ENCODE data around the gene ZSCAN20.

The ZSCAN20 gene

GRCh38 chr1:33477451-33477850, 5.0 kb downstream of the ZSCAN20 start:
- Histone ChIP-seq H2AK5ac (ENCODE audit: low read length, severe bottlenecking) (no peak overlapping the region), H3K79me1 (replicated peaks; ENCODE audit: low read length, poor library complexity, severe bottlenecking) (peaks cover 46% of the 10 kb centered on the region), H4K91ac (ENCODE audit: low read length) (no peak overlapping the region), H3K36me3 (ENCODE audit: control insufficient read depth in 1 of 2, insufficient read depth in 2 of 2, low read depth in 1 of 2, low read length in 2 of 2) (peaks cover 8 to 35% of the 10 kb centered on the region in 2 experiments), H3K18ac (ENCODE audit: low read depth in 1 of 2, low read length in 2 of 2) (no peak overlapping the region), H3K9ac (ENCODE audit: low read length) (no peak overlapping the region), H3K4ac (ENCODE audit: low read depth in 1 of 2, low read length in 2 of 2) (no peak overlapping the region), H3K9me3 (ENCODE audit: control insufficient read depth, low read length) (no peaks in the 10 kb centered on the region), H3K27ac (ENCODE audit: low read length, poor library complexity, severe bottlenecking) (no peak overlapping the region), H3K14ac (ENCODE audit: low read length in 2 of 2) (no peak overlapping the region), H2AFZ (ENCODE audit: low read depth, low read length) (no peak overlapping the region), H2BK12ac (ENCODE audit: low read length in 2 of 2) (no peak overlapping the region), H2BK5ac (ENCODE audit: low read depth, low read length, poor library complexity, severe bottlenecking) (no peak overlapping the region), H2BK120ac (ENCODE audit: low read depth, low read length) (no peak overlapping the region), H2BK15ac (ENCODE audit: low read depth, poor library complexity, severe bottlenecking) (no peak overlapping the region), H3K27me3 (ENCODE audit: control insufficient read depth in 1 of 2, insufficient read depth in 1 of 2, low read length in 2 of 2) (no peaks in the 10 kb centered on the region), H3K23ac (ENCODE audit: low read length in 2 of 2) (no peak overlapping the region), H4K8ac (ENCODE audit: low read length) (no peak overlapping the region), H3K4me3 (ENCODE audit: insufficient read depth in 1 of 2, low read depth in 1 of 2, low read length in 2 of 2) (no peak overlapping the region), H3K4me1 (ENCODE audit: control insufficient read depth, insufficient read depth, low read depth, low read length) (peaks cover 3% of the 10 kb centered on the region), H3K4me2 (ENCODE audit: low read length, poor library complexity, severe bottlenecking) (no peak overlapping the region)
- no CpG with 5 or more reads among the region's 4 CpGs for WGBS
- DNase-seq, result no peak

DNA sequence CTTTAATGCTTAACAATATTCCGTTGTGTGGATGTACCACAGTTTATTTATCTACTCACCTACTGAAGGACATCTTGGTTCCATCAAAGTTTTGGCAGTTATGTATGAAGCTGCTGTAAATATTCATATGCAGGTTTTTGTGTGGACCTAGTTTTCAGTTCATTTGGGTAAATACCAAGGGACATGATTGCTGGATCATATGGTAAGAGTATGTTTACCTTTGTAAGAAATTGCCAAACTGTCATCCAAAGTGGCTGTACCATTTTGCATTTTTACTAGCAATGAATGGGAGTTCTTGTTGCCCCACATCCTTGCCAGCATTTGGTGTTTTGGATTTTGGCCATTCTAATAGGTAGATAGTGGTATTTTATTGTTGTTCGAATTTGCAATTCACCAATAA, 10.0 kb downstream of the ZSCAN20 start:
- DNase-seq, result no peak
- Histone ChIP-seq H2BK12ac (ENCODE audit: low read length in 2 of 2) (no peak overlapping the region), H3K4me3 (ENCODE audit: insufficient read depth in 1 of 2, low read depth in 1 of 2, low read length in 2 of 2) (no peak overlapping the region), H2AFZ (ENCODE audit: low read depth, low read length) (no peak overlapping the region), H3K27me3 (ENCODE audit: control insufficient read depth in 1 of 2, insufficient read depth in 1 of 2, low read length in 2 of 2) (no peaks in the 10 kb centered on the region), H2BK5ac (ENCODE audit: low read depth, low read length, poor library complexity, severe bottlenecking) (no peak overlapping the region), H3K36me3 (ENCODE audit: control insufficient read depth in 1 of 2, insufficient read depth in 2 of 2, low read depth in 1 of 2, low read length in 2 of 2) (peaks cover 15 to 77% of the 10 kb centered on the region in 2 experiments), H3K79me1 (replicated peaks; ENCODE audit: low read length, poor library complexity, severe bottlenecking) (peaks cover 26% of the 10 kb centered on the region), H3K4me2 (ENCODE audit: low read length, poor library complexity, severe bottlenecking) (no peak overlapping the region), H3K27ac (ENCODE audit: low read length, poor library complexity, severe bottlenecking) (no peak overlapping the region), H3K4ac (ENCODE audit: low read depth in 1 of 2, low read length in 2 of 2) (no peak overlapping the region), H2BK120ac (ENCODE audit: low read depth, low read length) (no peak overlapping the region), H3K9ac (ENCODE audit: low read length) (no peak overlapping the region), H3K23ac (ENCODE audit: low read length in 2 of 2) (no peak overlapping the region), H4K91ac (ENCODE audit: low read length) (no peak overlapping the region), H4K8ac (ENCODE audit: low read length) (no peak overlapping the region), H2AK5ac (ENCODE audit: low read length, severe bottlenecking) (no peak overlapping the region), H2BK15ac (ENCODE audit: low read depth, poor library complexity, severe bottlenecking) (no peak overlapping the region), H3K18ac (ENCODE audit: low read depth in 1 of 2, low read length in 2 of 2) (no peak overlapping the region), H3K4me1 (ENCODE audit: control insufficient read depth, insufficient read depth, low read depth, low read length) (peaks cover 2% of the 10 kb centered on the region), H3K9me3 (ENCODE audit: control insufficient read depth, low read length) (no peaks in the 10 kb centered on the region), H3K14ac (ENCODE audit: low read length in 2 of 2) (no peak overlapping the region)
- WGBS, result 100% methylated on average over 1 of the region's 2 CpGs

GRCh38 chr1:33488624-33489023, 16.2 kb downstream of the ZSCAN20 start:
- Histone ChIP-seq H2BK120ac (ENCODE audit: low read depth, low read length) (no peak overlapping the region), H3K4me1 (ENCODE audit: control insufficient read depth, insufficient read depth, low read depth, low read length) (no peaks in the 10 kb centered on the region), H3K4me2 (ENCODE audit: low read length, poor library complexity, severe bottlenecking) (no peak overlapping the region), H2AFZ (ENCODE audit: low read depth, low read length) (no peak overlapping the region), H3K14ac (ENCODE audit: low read length in 2 of 2) (no peak overlapping the region), H4K8ac (ENCODE audit: low read length) (no peak overlapping the region), H3K4ac (ENCODE audit: low read depth in 1 of 2, low read length in 2 of 2) (no peak overlapping the region), H3K9ac (ENCODE audit: low read length) (no peak overlapping the region), H3K27ac (ENCODE audit: low read length, poor library complexity, severe bottlenecking) (no peak overlapping the region), H3K79me1 (replicated peaks; ENCODE audit: low read length, poor library complexity, severe bottlenecking) (peaks cover 4% of the 10 kb centered on the region), H3K18ac (ENCODE audit: low read depth in 1 of 2, low read length in 2 of 2) (no peak overlapping the region), H3K36me3 (ENCODE audit: control insufficient read depth in 1 of 2, insufficient read depth in 2 of 2, low read depth in 1 of 2, low read length in 2 of 2) (peaks cover 45 to 84% of the 10 kb centered on the region in 2 experiments), H4K91ac (ENCODE audit: low read length) (no peak overlapping the region), H2BK5ac (ENCODE audit: low read depth, low read length, poor library complexity, severe bottlenecking) (no peak overlapping the region), H2AK5ac (ENCODE audit: low read length, severe bottlenecking) (no peak overlapping the region), H3K27me3 (ENCODE audit: control insufficient read depth in 1 of 2, insufficient read depth in 1 of 2, low read length in 2 of 2) (no peaks in the 10 kb centered on the region), H3K4me3 (ENCODE audit: insufficient read depth in 1 of 2, low read depth in 1 of 2, low read length in 2 of 2) (no peak overlapping the region), H3K23ac (ENCODE audit: low read length in 2 of 2) (no peak overlapping the region), H2BK12ac (ENCODE audit: low read length in 2 of 2) (no peak overlapping the region), H3K9me3 (ENCODE audit: control insufficient read depth, low read length) (peaks cover 30% of the 10 kb centered on the region), H2BK15ac (ENCODE audit: low read depth, poor library complexity, severe bottlenecking) (no peak overlapping the region)
- WGBS, result 92% methylated on average over 2 of the region's 2 CpGs
- DNase-seq, result no peak

DNA sequence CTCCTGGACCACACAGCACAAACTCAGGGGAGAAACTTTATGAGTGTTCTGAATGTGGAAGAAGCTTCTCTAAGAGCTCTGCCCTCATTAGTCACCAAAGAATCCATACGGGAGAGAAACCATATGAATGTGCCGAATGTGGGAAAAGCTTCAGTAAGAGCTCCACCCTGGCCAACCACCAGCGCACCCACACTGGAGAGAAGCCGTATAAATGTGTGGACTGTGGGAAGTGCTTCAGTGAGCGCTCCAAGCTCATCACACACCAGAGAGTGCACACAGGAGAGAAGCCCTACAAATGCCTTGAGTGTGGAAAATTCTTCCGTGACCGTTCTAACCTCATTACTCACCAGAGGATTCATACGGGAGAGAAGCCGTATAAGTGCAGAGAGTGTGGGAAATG, 22.5 kb downstream of the ZSCAN20 start:
- Histone ChIP-seq H3K27me3 (ENCODE audit: control insufficient read depth in 1 of 2, insufficient read depth in 1 of 2, low read length in 2 of 2) (no peaks in the 10 kb centered on the region), H3K36me3 (ENCODE audit: control insufficient read depth in 1 of 2, insufficient read depth in 2 of 2, low read depth in 1 of 2, low read length in 2 of 2) (peaks cover 43 to 59% of the 10 kb centered on the region in 2 experiments), H3K23ac (ENCODE audit: low read length in 2 of 2) (no peak overlapping the region), H3K27ac (ENCODE audit: low read length, poor library complexity, severe bottlenecking) (no peak overlapping the region), H3K4ac (ENCODE audit: low read depth in 1 of 2, low read length in 2 of 2) (no peak overlapping the region), H2AFZ (ENCODE audit: low read depth, low read length) (no peak overlapping the region), H3K9me3 (ENCODE audit: control insufficient read depth, low read length) (peaks cover 74% of the 10 kb centered on the region), H4K8ac (ENCODE audit: low read length) (no peak overlapping the region), H3K18ac (ENCODE audit: low read depth in 1 of 2, low read length in 2 of 2) (no peak overlapping the region), H3K14ac (ENCODE audit: low read length in 2 of 2) (no peak overlapping the region), H2BK12ac (ENCODE audit: low read length in 2 of 2) (no peak overlapping the region), H2BK5ac (ENCODE audit: low read depth, low read length, poor library complexity, severe bottlenecking) (no peak overlapping the region), H3K4me2 (ENCODE audit: low read length, poor library complexity, severe bottlenecking) (no peak overlapping the region), H3K4me3 (ENCODE audit: insufficient read depth in 1 of 2, low read depth in 1 of 2, low read length in 2 of 2) (peak overlapping the region in 1 of 2 experiments; percentile 54), H3K79me1 (replicated peaks; ENCODE audit: low read length, poor library complexity, severe bottlenecking) (peaks cover 3% of the 10 kb centered on the region), H2AK5ac (ENCODE audit: low read length, severe bottlenecking) (no peak overlapping the region), H4K91ac (ENCODE audit: low read length) (no peak overlapping the region), H2BK120ac (ENCODE audit: low read depth, low read length) (no peak overlapping the region), H2BK15ac (ENCODE audit: low read depth, poor library complexity, severe bottlenecking) (no peak overlapping the region), H3K9ac (ENCODE audit: low read length) (no peak overlapping the region), H3K4me1 (ENCODE audit: control insufficient read depth, insufficient read depth, low read depth, low read length) (no peaks in the 10 kb centered on the region)
- no peak for DNase-seq
- WGBS, result 100% methylated on average over 9 of the region's 9 CpGs
